Central memory CD4-positive, alpha-beta T cell (primary cell): ENCODE measurements around the gene PIGW.
"Not testable (repeated sequence)": the region's sequence is repeated elsewhere in the genome, so short reads cannot be mapped to it uniquely, and the experiment has no call there.

Experiments used
- DNase-seq: peaks from one replicate; pipeline ENCODE4 v3.0.0; 2022

PIGW gene

DNA sequence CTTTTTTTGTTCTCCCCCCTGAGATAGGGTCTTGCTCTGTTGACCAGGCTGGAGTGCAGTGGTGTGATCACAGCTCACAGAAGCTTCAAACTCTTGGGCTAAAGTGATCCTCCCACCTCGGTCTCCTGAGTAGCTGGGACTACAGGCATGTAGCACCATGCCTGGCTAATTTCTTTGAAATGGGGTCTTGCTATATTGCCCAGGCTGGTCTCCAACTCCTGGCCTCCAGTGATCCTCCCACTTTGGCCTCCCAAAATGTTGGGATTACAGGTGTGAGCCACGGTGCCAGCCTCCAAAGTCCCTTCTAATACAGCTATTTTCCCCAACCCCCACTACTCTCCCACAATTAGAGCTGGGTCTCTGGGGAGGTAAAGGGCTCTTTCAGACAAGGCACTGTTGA is 26.3 kb upstream of the PIGW start:
- not testable (repeated sequence) for DNase-seq

DNA sequence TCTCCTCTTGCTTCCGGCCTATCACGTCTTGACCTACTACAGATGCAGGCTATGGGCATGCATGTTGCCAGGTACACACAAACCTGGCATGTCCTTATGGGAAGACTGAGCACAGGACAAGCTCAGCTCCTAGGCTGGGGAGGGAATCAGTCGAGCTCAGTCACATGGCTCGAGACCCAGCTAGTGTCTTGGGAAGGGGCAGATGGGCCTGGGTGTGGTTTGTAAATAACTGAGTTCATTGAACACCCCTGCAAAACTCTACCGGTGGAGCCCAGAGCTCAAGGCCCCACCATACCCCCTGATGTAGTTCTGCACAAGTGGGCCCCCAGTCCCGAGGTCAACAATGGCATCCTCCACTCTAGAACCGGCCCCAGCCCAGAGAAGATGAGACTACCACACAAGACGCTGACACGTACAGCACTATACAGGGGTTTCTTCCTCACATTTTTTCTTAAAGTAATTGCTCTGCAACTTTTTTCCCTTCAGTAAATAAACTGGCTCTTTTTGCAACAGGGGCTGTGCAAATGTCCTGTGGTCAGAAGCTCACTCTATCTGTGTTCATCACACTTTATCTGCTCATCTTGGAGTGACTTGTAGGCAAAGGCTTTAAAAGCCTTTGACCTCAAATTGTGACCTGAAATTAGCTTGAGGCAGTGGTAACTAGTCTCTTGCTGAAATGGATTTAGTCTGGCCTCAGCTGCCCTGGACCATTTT is 25.4 kb upstream of the PIGW start:
- DNase-seq, result no peak

DNA sequence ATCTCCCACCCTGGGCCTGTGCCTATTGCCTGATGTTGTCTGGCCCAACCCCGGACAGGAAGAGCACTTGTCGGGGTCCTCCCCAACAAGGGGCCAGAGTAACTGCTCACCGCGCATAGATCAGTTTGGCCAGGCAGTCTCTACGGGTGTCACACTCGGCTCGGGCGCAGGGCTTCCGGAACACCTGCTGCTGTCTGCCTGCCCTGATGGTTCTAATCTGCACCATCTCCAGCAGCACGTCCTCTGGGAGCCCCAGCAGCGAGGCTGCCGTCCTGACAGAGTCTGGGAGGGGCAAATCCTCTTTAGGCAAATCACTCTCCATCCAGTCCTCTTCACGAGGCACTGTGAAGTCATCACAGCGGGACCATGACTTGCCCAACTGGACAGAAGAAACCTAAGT is 24.2 kb upstream of the PIGW start:
- DNase-seq, result no peak

DNA sequence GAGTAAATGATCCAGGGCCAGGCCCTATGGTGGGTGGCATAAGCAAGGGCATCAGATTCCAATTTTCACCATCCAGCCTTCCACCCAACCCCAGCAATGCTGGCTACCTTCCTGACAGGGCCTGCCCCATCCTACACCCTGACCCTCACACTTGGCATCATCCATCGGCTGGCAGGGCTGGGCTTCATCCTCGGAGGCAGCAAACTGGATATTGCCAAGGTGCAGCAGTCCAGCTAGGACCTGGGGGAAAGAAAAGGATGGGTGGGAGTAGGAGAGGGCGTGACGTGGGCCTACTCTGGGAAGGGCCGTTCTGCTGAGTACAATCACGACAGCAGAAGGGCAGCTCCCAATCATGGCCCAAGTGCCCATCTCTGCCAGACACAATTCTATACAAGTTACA is 23.6 kb upstream of the PIGW start:
- no peak for DNase-seq

DNA sequence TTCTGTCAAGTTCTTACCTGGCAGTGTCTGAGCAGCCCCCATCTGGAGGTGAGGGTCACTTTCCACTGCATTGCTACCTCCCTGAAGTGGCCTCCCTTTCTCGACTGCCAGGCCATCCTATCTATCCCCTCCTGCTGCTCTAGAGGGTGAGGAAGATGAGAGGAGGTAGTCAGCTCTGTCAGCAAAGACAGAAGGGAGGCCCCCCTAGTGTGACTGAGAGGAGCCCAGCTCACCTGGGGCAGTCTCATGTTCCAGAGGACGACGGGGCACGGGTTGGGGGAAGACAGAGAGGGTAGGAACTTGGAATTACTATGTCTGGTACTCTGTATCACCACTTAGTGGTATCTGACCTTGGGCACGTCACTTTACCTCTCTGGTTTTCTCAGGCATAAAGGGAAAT is 22.1 kb upstream of the PIGW start:
- DNase-seq, result no peak

DNA sequence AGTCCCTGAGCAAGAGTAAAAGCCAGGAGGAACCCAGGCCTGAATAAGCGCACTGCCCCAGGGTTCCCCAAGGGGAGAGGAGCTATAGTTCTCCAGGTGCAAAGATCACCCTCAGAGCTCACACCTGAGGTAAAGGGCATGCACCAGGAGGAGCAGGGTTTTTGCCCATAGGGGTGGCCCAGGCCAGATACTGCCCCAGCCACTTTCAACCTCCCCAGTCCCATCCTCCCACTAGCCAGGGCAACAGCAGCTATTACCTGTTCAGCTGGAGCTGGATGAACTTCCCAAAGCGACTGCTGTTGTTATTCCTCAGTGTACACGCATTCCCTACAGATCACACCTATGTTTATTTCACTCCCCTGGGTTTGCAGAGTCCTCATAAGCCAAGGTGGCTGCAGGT is 19.9 kb upstream of the PIGW start:
- DNase-seq, result no peak

DNA sequence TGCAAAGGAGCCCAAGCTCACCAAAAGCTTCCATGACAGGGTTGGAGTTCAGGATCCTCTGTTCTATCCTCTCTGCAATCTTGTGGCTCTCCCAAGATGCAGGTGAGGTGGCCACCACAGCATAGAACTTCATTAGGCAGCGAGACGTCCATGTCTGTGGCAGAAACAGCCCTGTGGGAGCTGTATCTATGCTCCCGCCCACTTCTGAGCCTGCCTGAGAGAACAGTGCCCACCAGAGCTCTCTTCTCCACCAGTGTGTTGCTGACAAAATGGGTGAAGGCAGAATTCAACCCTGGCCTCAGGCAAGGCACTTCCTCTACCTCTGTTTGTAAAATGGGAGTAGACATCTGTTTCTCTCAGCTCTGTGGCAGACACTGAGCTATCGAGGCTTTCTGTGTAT is 18.9 kb upstream of the PIGW start:
- DNase-seq, result no peak

DNA sequence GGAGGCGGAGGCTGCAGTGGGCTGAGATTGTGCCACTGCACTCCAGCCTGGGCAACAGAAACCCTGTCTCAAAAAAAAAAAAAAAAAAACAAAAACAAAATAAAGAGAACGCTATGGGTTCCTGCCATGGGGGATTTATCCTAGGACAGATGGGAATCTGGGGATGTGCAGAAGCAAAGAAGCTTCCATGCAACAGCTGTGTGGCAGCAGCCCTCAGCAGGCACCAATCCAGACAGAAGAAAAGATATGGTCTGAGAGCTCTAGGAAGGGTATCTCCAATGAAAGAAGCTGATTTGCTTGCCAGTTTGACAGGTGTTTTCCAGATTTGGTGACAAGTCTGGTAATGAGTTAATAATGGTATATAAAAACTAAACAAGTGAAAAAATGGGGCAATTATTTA is 11.7 kb upstream of the PIGW start:
- no peak for DNase-seq

DNA sequence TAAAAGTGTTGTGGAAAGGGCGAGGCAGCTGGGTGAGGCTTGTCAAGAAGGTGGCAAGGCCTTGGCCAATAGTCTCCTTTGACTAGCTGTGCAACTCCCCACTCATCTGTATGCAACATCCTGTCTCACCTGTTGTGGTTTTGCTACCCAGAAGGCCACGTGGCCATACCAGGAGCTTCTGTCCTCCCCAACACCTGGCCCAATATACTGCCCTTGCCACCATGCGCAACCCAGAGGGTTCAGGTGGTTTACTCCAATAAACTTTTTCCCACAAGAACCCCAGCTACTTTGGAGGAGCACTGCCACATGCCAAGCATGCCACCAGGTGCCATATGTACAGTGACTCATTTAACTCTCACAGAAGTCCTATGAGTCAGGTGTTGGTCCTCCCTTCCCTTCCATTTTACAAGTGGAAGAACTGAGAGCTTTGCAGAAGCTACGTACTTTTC is 10.3 kb upstream of the PIGW start:
- no peak for DNase-seq

DNA sequence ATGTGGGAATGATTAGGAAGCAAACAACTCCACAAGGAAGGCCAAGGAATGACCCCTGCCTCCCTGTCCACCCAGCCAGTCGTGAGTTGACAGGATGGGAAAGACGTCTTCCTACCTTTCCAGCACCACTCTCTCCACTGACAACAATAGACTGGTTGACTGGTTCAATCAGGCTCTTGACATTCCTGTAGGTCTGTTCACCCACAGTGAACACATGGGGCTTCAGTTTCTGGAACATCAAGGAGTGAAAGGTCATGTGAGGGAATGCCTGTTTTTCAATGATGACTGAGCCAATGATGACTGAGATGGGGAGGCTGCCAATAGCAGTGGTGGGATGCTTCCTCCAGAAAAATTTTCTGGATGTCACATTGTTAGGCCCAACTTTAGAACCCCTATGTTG is 9.7 kb upstream of the PIGW start:
- DNase-seq, result no peak

DNA sequence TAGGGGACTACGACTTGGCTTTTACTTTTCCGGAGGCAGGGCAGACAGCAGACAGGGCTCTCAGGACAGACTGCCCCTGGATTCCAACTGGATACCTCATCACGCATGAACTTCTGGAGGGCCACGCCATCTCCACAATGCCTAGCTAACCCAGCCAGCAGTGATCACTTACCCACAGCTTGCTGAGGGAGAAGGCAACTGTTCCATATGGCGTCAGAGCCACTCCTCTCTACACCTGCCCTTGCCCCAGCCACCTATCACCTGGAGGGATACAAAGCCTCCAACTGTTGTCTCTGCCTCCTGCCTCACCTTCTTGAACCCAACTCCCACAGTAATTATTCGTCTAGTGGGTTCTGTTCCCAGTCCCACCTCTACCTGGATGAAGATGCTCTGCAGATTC is 8.9 kb upstream of the PIGW start:
- DNase-seq, result no peak

DNA sequence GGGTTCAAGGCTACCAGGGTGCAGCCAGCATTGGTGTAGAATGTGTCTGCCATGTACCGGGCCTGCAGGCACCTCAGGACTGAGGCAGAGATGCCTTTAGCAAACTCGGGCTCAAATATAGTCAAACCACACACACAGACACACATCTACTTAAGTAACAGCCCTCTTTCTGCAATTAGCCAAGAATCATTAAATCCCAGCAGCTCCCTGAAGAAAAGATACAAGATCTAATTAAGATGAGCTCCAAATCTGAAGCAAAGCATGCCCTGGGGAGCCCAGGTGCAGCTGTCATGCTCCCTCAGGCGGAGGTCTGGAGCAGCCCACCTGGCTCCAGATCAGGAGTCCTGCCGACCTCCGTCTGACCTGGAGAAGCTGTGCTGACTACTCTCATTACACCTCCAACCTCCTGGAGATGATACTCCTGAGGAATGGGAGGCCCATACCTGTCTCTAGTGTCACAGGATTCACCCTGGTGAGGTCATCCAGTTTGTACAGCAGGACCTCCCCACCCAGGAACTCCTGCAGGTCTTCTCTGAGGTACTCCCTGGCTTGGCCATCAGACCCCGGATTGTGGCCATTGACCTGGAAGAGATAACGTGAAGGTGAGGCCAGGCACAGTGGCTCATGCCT is 7.1 kb upstream of the PIGW start:
- DNase-seq, result no peak

DNA sequence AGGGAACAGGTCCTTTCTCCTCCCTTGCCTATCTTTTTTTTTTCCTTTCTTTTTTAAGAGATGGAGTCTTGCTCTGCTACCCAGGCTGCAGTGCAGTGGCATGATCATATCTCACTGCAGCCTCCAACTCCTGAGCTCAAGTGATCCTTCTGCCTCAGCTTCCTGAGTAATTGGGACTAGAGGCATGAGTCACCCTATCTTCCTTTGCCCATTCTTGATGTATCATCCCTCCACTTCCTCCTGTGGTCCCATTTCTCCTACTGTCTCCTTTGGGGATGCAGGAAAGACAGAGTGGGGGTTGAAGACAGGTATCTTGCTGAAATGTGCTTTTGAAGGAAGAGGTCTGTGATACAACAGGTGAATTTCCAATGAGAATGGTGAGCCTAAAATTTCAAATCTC is 5.7 kb upstream of the PIGW start:
- DNase-seq, result no peak

DNA sequence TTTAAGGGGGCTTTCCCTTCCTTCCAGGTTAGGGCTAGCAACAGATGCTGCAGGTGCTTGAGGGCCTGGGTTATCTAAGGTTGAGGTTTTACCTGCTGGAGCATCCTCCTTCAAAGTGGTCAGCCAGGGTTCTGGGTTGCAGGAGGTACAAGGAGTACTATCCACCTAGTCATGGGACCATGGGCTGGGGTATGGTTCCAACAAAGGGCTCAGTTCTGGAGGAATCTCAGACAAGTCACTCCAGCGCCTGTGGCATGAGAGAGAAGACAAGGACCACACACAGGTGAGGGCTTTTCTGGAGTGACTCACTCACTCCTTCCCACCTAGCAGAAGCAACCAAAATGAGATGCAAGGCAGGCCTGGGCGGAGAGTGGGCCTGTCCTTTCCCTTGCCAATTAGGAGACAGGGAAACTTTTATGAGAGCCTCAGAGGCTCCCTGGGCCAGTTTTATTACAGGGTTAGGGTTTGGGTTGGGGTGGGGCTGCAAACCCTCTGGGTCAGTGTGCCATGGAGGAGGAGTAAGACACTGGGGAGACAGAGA is 2.3 kb upstream of the PIGW start:
- DNase-seq, result no peak

DNA sequence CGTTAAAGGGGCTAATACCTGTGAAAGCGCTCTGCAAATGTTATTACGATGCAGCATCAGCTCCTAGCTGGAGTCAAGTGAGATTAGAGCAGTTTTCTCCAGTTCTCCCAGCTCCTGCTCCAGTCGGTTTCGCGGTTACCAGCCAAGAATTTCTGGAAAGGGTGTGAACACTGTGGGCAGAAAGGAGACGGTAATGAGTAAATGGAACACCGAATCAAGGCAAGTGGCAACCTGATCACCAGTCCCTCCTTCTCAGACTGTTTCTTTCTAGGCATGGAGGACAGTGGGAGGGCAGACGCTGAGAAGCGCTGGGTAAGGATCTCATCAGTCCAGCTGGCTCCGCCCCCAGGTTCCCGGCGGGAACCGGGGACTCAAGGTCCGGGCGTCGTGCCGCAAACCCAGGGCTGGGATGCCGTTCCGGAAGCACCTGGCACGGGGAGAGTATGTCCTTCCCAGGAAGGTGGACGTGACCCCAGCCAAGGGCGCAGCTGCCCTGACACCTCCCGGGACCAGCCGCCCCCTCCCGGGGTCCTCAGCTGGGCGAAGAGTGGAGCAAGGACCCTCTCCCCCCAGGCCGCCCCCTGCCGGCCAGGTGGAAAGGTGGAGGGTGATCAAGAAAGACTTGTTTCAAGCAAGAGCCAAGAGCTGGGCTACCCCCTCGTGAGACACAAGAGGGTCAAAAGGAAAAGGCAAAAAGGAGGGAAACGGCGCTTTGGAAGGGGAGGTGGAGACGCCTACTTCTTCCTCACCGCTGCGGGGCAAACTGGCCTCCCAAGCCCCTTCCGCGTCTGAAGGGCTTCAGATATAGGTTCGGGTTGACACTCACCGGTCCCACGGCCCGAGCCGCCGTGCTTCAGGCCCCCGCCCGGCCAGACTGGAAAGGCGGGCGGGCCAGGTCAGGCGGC is 600 bp upstream of the PIGW start:
- peak; percentile 44 for DNase-seq

DNA sequence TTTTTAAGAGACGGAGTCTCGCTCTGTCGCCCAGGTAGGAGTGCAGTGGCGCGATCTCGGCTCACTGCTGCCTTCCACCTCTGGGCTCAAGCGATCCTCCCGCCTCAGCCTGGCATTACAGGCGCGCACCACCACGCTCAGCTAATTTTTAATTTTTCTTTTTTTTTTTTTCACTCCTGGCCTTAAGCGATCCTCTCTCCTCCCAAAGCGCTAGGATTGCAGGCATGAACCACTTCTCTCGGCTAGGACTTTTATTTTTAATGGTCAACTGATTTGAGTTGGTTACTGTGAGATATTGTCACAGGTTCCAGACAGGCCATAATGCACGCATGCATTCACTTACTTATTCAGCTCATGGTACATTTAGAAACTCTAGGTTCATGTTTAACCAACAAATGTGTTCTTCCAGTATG is 888 bp downstream of the PIGW start:
- DNase-seq, result no peak

DNA sequence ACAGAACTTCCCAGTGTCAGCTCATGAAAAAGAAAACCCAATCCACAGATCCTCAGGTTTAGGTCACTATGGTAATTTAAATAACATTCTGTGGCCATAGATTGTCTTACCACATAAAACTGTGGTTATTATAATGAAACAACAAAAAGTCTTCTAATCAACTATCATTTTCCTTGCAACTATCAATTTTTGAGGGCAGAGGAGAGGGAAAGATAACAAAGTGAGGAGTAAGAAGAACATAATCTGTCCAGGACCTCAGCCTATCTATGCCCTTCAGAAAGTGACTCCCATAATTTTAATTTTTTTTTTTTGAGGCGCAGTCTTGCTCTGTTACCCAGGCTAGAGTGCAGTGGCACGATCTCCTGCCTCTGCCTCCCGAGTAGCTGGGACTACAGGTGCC is 5.9 kb downstream of the PIGW start:
- no peak for DNase-seq

DNA sequence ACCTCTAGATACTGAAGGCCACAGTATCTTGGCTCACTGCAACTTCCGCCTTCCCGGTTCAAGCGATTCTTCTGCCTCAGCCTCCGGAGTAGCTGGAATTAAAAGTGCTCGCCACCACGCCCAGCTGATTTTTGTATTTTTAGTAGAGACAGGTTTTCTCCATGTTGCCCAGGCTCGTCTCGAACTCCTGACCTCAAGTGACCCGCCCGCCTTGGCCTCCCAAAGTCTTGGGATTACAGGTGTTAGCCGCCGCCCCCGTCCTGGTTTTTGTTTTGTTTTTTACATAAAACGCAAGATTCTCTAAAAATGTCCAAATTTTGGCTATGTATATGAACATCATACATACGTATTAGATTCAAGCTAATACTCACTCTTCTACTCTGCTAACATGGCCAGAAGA is 8.0 kb downstream of the PIGW start:
- no peak for DNase-seq

DNA sequence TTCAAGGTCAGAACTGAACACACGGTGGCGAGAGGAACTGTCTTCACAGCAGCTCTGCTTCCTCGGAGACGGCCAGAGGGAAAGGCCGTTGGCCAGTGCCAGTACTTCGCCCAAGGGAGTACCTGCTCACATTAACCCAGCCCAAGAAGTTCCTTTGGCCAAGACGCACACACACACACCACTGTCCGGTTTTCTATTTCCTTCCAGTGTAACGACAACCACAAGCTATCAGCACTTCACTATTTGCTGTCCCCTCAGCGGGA is 9.2 kb downstream of the PIGW start:
- no peak for DNase-seq

DNA sequence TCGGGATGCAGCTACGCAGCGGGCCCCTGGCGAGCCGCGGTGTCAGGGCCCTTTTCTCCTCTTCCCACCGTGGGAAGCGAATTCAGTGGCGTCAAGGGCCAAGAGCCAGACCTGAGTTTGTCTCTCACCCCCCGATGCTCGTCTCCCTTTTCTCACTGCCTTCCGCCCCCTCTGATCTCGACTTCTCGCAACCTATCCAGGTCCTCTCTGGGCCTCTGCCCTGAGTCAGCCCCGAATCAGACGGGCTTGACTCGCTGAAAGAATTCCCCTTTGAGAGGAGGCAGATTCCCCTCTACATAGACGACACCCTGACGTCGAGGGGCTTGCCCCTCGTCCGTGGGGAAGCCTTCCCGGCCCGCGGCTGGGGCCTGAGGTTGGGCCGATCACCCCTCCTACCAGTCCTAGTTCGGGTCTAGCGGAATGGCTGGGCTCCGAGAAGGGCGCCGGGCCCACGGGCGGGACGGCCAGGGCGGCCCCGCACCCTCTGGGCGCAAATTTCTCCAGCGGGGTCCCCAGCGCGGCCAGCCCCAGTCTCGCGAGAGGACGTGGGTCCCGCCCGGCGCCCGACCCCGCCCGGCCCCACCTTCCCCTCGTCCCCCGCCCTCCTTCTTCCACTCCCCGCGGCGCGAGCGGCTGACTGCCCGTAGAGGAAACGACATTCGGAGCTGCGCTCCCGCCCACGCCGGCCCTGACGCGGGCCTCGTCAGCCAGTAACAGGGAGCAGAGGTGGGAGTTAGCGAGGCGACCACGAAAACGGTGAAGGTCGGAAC is 9.7 kb downstream of the PIGW start, which contains the start of gene GGNBP2:
TSS of gene GGNBP2 (plus strand) at position 613 of the 770 bp plus-strand sequence. CDS start 806 bp downstream, outside the sequence.
- peak; percentile 88 for DNase-seq

DNA sequence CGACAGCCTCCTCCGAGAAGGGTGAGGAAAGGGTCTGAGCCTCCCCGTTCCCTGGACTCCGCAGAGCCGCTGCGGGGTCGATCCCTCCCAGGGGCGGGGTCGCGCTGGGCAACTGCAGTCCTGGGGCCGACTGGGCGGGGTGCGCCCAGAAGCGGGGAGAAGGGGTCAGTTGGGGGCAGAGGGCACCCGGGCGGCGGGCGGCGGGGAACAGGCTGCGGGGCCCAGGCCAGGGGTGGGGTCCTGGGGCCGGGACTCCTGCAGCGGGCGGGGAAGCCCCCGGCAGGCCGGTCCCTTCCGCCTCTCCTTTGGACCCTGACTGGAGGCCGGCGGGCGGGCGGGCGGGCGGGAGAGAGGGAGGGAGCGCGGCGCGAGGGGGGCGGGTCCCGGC is 10.3 kb downstream of the PIGW start:
- DNase-seq, result no peak

DNA sequence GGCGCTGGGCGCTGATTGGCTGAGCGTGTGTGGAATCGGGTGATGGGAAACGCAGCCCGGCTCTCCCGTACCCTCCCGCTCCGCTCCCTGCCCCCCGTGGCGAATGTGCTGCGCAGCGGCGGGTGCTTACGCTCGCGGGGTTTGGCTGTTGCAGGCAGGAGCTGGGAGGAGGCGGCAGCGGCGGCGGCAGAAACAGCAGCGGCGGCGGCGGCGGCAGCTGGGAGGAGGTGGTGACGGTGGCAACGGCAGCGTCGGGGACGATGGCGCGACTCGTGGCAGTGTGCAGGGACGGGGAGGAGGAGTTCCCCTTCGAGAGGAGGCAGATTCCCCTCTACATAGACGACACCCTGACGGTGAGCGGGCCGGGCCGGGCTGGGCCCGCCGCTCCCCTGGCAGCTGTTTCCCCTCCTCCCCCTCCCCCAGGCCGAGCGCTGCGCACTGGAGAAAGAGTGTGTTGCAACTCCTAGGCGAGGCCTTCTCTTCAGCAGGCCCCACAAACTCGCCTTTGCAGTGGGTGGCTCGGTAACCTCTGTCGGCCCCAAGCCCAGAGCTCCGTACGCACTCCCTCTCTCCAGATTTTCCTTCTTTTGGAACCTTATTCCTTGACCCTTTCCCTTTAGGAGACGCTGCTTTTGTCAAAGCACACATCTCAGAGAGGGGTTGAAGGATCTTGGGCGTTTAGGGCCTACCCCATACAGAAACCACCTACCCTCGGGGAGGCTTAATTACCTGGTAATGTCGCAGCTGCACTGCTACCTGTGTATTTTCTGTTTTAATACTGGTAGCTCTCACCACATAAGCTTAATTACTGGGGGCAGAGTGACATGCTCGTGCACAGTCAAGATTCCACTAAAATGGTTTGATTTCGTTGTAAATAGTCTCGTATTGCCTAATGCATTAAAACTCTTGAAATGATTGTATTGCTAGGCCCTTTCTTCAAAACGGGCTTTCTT is 11.0 kb downstream of the PIGW start:
- DNase-seq, result peak; percentile 97
